Measurements from ENCODE around the gene BMPR1A.

BMPR1A gene

GRCh38 chr10:86756511-86757112 lies at the start of gene BMPR1A:
Gene BMPR1A (plus strand): TSS chr10:86756619. CDS start chr10:86876019, 119,400 bp downstream.
- no peak for DNase-seq

- no peak for DNase-seq
Measured at GRCh38 chr10:86706977-86707376, 49.4 kb upstream of the BMPR1A start.

DNA sequence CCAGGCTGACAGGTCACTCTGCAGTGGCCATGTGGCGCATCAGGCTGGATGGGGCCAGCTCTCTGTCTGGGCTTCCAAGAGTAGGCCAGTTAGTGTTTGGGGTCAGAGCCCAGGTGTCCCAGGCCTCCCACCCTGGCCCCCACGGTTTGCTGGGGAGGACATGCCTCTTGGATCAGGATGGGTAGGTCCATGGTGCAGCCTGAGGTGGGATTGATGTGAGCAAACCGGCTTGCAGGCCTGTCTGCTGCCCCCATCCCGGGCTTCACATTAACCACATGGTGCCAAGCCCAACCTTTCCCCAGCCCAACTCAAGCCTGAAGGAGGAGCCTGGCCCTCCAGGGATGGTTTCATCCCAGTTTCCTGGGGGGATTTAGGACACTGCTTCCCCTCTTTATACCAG lies 48.9 kb upstream of the BMPR1A start:
- DNase-seq: no peak

DNA sequence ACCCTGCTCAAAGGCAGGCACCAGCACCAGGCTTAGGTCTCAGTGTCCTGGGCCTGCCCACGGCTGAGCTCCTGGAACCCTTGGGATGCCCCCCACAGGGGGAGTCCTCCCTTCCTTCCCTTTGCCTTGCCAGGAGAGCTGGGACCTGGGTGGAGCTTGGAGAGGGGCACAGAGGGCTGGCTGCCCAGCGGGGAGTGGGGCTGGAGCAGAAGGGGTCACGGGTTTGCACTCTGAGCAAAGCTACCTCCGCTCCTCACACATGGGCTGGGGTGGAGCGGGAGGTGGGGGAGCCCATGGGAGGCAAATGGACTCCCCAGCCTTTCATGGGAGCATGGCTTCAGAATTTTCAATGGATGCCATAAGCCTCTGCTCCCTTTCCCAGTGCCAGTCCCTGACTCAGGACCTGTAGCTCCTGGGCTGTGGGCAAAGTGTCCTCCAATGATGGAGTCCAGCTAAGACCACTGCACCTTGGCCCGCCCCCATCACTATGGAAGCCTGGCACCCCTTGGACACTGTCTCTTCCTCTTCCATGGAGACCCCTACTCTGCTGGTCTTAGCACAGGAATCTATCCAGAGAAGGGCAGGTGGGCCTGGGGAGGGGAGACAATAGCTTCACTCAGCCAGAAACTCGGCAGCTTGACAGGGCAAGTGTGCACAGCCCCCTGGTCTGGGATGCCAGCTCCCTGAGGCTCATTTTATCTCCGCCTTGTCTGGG lies 48.2 kb upstream of the BMPR1A start:
- DNase-seq: no peak

GRCh38 chr10:86708783-86709380 lies 47.5 kb upstream of the BMPR1A start:
- no peak for DNase-seq

- DNase-seq: no peak
Measured at GRCh38 chr10:86709396-86710185, 46.8 kb upstream of the BMPR1A start.

DNA sequence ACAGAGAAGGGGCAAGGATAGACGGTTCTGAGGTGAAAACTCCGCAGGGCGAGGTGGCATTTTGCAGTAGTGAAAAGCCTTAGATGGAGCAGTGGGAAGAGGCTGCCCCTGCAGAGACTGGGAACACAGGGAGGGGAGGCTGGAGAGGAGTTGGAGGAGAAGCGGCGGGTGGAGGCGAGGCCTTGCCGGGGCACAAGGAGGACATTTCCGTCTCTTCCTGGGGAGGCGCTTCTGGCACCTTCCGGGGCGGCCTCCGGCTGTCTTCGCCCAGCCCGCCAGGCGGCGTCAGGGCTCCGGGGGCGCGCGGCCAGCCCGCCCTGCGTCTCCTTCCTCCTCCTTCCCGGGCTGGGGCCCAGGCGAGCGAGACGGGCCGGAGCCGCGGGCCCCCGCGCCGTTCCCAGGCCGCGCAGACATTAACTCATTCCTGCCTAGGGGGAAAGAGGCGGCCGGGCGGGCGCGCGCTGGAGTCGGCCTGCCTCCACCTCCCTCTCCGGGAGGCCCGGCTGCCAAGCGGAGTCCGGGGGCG lies 45.4 kb upstream of the BMPR1A start:
- peak; percentile 80 for DNase-seq

DNA sequence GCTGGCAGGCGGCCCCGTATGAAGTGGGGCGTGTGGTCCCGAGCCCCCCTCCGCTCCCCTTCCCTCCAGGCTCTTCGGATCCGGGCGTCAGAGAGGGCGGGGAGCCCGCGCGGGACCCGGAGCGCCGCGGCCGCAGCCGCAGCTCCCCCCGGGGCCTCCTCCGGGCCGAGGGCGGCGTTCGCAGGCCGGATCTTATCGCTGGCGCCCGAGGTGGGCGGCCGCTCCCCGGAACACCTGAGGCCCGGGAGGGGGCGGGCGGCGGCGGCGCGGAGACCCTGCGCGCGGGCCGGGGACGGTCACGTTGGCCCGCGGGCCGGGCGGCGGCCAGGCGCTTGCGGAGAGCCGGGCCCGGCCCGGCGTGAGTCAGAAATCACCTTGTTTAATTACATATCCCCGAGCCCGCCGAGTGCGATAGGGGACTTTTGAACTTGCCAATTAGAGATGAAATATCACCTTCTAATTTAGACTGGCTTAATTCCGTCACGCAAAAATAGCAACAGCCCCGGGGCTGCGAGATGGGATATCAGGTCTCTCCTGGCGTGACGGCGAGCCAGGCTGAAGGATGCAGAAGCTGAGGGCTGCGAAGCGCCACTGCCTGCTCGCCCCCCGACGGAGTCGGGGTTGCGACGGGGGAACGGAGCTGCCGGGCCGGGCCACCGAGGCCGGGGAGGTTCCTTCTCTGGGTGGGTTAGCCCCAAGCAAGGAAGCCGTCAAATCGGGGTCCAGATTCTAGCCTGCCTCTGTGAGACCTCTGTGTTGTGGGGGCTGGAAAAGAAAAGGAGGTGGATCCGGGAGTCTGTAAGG lies 44.7 kb upstream of the BMPR1A start:
- no peak for DNase-seq

- no peak for DNase-seq
Measured at GRCh38 chr10:86712317-86712707, 44.1 kb upstream of the BMPR1A start.

DNA sequence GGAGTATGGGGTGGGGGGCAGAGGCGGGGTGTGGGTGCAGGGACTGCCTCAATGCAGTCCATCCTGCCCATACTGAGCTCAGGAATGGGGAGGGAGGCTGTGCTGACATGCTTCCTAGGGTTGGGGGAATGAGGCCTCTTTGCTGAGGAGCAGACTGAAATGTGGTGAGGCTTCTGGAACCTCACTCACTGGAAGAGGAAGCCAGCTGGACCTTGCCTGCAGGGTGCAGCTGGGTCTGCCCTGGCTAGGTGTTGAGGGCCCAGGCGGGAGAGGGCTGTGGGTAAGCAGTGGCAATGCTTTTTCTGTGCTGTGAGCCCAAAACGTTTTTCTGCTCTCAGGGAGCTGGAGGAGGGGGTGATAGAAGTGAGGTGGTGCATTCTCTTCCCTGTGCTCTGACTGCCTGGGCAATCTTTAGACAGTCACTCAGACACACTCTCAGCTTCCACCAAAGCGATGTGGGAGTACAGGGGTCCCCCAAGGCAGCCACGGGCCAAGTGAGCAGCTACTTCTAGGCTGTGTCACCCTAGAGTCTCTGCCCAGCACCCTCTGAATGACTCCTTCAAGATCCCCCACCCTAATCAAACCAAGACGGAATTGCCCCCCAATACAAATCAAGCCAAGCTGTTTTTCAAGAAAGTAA lies 41.1 kb upstream of the BMPR1A start:
- DNase-seq: no peak

GRCh38 chr10:86715836-86716235 lies 40.6 kb upstream of the BMPR1A start:
- no peak for DNase-seq

DNA sequence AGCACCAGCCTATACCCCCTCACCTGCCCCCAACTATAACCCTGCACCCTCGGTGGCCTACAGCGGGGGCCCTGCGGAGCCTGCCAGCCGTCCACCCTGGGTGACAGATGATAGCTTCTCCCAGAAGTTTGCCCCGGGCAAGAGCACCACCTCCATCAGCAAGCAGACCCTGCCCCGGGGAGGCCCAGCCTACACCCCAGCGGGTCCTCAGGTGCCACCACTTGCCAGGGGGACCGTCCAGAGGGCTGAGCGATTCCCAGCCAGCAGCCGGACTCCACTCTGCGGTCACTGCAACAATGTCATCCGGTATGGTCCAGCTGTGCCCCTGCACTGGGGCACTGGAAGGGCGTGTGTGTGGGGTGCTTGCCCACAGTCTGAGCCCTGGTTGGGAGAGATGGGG lies 40.0 kb upstream of the BMPR1A start:
- no peak for DNase-seq

- DNase-seq: no peak
Measured at GRCh38 chr10:86718556-86718955, 37.9 kb upstream of the BMPR1A start.

- DNase-seq: no peak
Measured at GRCh38 chr10:86721232-86721631, 35.2 kb upstream of the BMPR1A start.

DNA sequence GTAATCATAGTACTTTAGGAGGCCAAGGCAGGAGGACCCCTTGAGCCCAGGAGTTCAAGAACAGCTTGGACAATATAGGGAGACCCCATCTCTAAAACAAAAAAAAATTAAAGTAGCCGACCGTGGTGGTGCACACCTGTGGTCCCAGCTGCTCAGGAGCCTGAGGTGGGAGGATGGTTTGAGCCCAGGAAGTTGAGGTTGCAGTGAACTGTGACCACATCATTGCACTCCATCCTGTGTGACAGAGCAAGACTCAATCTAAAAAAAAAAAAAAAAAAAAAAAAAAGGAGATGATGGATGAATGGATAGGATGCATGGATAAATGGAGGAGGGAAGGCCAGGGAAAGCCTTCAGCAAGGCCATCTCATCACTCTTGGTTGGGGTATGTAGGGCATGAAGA lies 33.4 kb upstream of the BMPR1A start:
- DNase-seq: no peak

DNA sequence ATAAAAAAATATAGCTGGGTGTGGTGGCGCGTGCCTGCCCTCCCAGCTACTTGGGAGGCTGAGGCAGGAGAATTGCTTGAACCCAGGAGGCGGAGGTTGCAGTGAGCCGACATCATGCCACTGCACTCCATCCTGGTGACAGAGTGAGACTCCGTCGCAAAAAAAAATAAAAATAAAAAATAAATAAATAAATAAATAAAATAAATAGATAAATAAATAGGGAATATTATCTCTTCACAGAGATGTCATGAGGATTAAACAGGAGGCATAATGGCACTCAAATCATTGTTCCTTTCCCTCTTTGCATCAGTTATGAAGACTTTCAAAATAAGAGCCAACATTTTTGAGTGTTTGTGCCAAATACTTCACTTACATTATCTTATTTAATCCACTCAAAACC lies 32.0 kb upstream of the BMPR1A start:
- no peak for DNase-seq

DNA sequence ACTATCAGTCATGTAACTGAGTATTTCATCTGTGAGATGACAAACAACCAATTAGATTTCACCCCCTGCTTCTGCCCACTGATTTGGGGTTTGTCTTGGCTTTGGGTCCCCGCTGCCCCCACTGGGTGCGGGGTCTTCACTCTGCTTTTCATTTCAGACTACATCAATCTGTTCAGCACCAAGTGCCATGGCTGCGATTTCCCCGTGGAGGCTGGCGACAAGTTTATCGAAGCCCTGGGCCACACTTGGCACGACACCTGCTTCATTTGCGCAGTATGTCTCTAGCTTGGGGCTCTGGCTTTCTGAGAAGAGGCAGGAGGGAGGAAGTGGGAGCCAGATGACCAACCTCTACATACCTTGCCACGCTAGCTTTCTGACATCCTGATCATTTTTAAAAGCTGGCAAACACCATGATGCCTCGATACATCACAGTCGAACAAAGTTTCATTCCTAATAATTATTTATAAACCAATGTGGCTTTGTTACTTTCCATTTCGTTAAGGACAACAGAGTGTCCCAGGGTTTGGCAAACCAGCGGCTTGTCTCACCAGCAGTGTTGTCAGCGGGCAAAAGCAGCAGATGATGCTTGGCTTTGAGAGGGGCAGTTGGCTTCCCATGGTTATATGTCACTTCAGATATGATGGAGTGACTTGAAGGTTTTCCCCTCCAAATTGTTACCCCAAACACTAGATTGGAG lies 30.3 kb upstream of the BMPR1A start:
- no peak for DNase-seq

GRCh38 chr10:86726677-86726999 lies 29.8 kb upstream of the BMPR1A start:
- no peak for DNase-seq

- no peak for DNase-seq
Measured at GRCh38 chr10:86727470-86727869, 28.9 kb upstream of the BMPR1A start.

DNA sequence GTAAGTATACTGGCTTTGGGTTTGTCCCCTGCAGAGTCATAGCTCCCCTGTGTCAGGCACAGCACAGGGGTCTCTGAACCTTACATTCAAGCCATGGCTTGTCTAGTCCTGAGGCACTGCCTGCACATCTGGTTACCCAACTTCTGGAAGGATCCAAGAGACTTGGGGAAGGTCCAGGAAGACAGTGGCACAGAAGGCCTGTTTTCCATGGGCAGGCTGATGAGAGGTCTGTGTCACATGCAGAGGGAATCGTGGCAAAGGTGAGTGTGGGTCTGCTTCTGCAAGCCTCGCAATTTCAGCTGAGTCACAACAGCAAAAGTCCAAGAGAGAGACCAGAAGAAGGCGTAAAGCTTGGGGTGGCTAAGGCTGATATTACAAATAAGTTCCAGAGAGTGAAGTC lies 28.4 kb upstream of the BMPR1A start:
- no peak for DNase-seq

DNA sequence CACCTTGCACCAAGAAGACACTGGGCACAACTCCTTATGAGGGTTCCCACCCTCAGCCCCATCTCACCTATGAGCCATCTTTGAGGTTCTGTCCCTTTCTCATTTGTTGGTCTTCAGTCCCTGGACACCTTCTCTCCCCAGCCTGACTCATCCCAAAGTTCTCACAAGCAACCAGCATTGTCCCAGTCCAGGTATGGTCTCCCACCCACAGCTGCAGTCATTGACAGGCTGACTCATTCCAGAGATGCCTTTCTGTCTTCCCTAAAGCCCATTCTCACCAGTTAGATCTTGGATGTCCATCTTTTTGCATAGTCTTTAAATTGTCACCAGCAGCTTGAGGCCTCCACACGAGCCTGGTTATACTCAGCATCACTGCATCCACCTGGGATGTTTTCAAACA lies 26.7 kb upstream of the BMPR1A start:
- no peak for DNase-seq

DNA sequence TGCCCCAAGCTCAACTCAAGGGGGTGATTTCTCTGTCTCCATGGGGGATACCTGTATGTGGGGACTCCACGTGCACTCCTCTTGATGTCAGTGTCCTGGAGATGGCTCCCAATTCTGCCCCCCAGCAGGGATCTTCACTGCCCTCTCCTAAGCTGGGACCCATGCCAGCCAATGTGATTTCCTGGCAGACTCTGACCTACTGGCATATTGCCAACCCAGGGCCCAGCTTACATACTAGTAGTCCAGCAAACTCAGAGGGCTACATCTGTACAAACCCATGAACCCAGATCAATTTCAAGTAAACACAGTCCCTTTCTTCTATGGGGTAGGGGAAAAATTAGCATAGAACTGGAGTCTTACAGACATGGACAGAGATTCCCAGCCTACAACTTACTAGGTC lies 26.2 kb upstream of the BMPR1A start:
- DNase-seq: no peak
